ENCODE data around the gene AP1M2.

GRCh38 chr19:10560154-10560553, 27.0 kb downstream of the AP1M2 start:
- TF ChIP-seq CTCF (IDR thresholded peaks at IDR 0.05) = no peak
- no peak for TF ChIP-seq POLR2AphosphoS5 (IDR thresholded peaks at IDR 0.05; ENCODE audit: insufficient read depth in 1 of 2, low read depth in 1 of 2)
